A172 (cell line): ENCODE results near the gene NUPR1. TPM values are rescaled to one million over a fixed set of nuclear protein-coding genes. Genes with fewer than 3 reads are reported as not detected.
A peak's percentile ranks its signal among the peaks of the same experiment; 100 is the strongest.
"Not testable (repeated sequence)": the region's sequence is repeated elsewhere in the genome, so short reads cannot be mapped to it uniquely, and the experiment has no call there.

Source experiments
- DNase-seq: peaks from one replicate; pipeline ENCODE4 v3.0.0-alpha.2; 2015; ENCODE audit warnings: low spot score
- total RNA-seq: library from RNA; depleted of rRNA; stranded (reverse); fragments of >200 nt; shearing (Covaris generic); gene quantifications from 2 replicates; pipeline ENCODE4 v1.2.3, GENCODE V29; 2014

The NUPR1 gene
- total RNA-seq, 1 experiment from 2014 or later = 72.5 TPM

GRCh38 chr16:28527100-28527785, 11.5 kb downstream of the NUPR1 start:
- DNase-seq = not testable (repeated sequence)

GRCh38 chr16:28526201-28527099, 12.3 kb downstream of the NUPR1 start:
- DNase-seq = no peak

- DNase-seq = no peak
These were observed 14.0 kb downstream of the NUPR1 start for GRCh38 chr16:28524681-28525171.

- no peak for DNase-seq
These were observed 16.0 kb downstream of the NUPR1 start for GRCh38 chr16:28522792-28523191.

GRCh38 chr16:28521436-28521835, 17.3 kb downstream of the NUPR1 start:
- DNase-seq = no peak

- no peak for DNase-seq
These were observed 18.1 kb downstream of the NUPR1 start for GRCh38 chr16:28520672-28521071.

DNA sequence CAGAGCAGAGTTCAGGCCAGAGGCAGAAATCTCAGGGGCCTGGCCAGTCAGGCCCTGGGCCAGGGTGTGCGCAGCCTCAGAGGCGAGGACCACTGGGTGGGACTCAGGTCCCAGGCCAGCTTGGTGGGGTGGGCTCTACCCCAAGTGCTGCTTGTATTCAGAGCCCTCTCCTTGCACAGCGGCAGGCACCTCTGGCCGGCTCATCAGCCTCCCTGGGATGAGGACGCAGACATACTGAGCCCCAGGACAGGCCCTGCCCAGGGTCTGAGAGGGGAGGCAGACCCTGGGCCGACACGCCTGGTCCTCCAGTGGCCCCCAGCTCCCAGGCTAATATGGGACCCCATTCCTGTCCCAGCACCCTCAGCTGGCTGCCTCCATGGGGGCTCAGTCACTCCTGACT, 24.5 kb downstream of the NUPR1 start:
- DNase-seq = no peak

DNA sequence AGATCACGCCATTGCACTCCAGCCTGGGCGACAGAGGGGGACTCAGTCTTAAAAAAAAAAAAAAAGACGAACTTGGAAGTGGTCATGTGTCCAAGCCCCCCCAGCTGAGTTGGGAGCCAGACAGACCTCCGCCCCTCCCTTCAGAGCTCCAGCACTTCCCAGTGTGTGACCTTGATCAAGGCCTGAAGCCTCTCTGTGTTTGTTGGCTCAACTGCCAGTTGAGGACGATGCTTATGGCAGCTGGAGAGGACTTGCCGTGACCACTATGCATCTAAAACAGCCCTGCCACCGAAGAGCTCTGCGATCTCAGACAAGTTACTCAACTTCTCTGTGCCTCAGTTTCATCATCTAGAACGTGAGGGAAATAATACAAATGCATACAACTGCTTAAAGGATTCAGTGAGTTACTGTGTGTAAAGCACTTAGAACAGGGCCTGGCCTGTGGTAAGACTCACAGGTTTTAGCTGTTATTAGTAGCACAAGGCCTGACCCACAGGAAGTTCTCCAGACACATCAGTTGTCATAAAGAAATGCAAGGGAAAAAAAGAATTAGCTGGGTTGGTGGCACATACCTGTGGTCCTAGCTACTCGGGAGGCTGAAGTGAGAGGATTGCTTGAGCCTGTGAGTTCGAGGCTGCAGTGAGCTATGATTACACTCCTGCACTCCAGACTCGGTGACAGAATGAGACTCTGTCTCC, 25.1 kb downstream of the NUPR1 start:
- DNase-seq = peak; percentile 55

DNA sequence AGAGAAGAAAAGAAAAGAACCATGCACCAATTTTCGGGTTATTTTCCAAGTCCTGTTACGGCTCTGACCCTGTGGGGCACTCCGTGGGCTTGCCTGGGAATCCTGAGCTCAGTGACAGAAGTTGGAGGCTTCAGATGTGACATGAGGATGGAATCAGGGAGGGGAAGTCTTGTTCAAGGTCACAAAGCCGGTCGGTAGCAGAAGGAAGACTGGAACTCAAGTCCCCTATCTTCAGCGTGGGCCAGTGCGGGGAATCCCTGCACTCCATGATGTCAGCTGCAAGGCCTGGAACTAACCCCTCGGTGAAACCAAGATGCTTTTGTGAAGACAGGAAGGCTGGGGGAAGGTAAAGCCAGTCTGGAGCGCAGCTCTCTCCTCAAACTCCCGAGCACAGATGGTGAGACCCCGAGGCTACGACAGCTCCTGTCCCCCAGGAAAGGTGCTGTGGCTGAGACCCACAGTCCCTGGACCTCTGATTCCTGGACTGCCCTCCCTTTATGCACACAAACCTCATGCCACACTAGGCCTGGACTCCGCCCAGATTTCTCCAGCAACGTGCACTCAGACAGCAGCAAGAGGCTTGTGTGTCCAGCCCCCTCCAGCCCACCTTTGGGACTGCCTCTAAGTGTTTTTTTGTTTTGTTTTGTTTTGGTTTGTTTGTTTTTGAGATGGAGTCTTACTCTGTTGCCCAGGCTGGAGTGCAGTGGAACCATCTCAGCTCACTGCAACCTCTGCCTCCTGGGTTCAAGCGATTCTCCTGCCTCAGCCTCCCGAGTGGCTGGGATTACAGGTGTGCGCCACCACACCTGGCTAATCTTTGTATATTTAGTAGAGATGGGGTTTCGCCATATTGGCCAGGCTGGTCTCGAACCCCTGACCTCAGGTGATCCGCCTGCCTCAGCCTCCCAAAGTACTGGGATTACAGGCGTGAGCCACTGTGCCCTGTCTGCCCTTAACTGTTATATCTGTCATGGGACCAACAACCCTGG, 26.7 kb downstream of the NUPR1 start:
- DNase-seq = no peak

DNA sequence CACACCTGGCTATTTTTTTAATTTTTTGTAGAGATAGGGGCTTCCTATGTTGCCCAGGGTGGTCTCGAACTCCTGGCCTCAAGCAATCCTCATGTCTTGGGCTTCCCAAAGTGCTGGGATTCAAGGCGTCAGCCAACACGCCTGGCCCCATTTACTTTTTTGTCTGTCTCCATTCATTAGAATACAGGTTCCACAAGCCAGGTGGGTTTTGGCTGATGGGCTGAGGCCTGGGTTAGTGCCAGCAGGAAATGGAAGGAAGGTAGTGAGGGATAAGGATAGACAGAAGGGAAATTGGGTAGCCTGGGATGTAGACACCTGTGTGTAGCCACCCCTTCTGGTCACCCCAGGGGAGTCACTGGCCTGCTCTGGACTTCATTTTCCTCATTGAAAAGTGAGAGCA, 27.7 kb downstream of the NUPR1 start:
- no peak for DNase-seq

DNA sequence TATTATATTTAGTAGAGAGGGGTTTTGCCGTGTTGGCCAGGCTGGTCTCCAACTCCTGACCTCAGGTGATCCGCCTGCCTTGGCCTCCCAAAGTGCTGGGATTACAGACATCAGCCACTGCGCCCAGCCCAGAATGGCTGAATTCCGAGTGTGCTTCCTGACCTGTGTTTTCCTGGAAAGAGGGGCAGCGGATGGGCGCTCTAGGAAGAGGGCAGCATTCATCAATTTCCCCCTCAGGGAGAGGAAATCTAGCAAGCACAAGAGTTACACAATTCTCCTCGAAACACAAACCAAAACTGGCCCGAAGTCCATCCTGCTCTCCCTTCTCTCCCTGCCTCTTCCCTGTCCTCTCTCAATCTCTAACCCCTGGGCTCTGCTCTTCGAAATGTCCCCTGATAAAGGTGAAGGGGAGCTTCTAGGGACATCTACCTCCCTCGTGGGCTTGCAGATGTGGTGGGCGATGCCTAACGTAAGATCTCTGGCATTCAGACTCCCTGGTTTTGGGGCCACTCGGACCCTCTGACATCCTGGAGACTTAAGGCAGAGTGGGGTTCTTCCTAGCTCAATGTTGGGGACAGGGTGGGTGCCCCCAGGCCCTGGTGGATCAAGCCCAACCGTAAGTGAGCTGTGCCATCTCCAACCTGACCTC, 33.2 kb downstream of the NUPR1 start:
- DNase-seq = no peak

- no peak for DNase-seq
These were observed 33.9 kb downstream of the NUPR1 start for GRCh38 chr16:28504707-28505404.

DNA sequence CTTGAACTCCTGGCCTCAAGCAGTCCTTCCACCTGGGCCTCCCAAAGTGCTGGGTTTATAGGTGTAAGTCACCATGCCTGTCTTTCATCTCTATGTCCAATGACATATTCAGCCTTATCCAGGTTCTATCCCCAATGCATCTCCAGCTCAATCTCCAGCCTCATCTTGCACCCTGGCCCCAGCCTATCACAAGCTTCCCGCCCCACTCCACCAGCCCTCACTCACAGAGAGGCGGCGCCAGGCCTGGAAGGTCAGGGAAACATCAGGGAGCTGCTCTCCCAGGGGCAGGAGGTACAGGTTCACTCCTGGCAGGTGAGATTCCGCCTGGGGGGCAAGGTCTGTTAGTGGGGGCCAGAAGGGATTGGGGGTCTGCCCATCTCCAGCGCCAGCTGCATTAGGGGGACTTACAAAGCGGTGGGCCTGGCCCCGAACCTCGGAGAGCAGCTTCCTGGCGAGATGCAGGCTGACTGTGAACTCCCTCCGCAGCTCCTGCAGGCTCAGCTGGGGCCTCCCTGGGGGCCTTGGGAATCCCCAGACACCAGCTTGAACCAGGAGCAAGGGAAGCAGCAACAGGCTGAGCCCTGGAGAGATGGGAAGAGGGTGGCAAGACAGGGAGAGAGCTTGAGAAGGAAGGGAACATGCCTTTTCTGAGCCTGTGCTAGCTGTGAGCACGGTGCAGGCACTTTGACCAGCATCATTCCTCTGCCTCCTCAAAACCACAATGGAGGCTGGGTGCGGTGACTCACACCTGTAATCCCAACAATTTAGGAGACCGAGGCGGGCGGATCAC, 35.1 kb downstream of the NUPR1 start:
- DNase-seq = peak; percentile 43

- DNase-seq = no peak
These were observed 36.5 kb downstream of the NUPR1 start for GRCh38 chr16:28502290-28502689.

DNA sequence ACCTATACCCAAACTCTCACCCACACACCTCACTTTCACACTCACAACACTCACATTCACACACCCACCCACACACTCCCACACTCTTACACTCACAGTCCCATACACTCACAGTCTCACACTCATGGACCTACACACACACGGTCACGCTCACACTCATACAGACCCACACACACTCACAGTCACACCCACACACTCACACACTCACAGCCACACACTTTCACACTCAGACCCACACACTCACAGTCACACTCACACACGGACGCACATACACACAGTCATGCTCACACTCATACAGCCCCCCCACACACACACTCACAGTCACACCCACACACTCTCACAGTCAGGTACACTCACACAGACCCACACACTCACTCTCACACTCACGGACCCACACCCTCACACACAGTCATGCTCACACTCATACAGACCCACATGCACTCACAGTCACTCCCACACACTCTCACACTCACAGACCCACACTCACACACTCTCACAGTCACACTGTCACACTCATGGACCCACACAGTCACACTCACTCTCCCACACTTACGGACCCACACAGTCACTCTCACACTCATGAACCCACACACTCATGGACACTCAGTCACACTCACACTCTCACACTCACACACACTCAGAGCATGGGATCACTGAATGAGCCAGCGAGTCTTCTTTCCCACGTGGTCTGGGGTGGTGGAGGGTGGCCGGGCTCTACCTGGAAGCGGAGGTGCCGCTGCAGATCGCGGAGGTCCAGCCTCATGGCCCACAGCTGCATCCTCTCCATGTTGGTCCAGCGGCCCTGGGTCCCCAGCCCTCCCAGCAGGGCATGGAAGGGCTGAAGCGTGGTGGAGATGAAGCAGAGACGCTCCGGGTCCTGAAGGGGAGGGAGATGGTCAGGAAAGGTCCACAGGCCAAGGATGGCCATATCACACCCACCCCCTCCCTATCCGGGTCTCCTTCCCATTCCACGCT, 37.2 kb downstream of the NUPR1 start:
- DNase-seq = no peak

GRCh38 chr16:28500476-28501180, 38.1 kb downstream of the NUPR1 start:
- not testable (repeated sequence) for DNase-seq

GRCh38 chr16:28499854-28500253, 38.9 kb downstream of the NUPR1 start:
- DNase-seq = peak; percentile 66
